Keratinocyte (primary cell): ENCODE measurements around the gene RPP25L. TPM values are rescaled to one million over a fixed set of nuclear protein-coding genes. Genes with fewer than 3 reads are reported as not detected.
A peak's percentile ranks its signal among the peaks of the same experiment; 100 is the strongest.

Experiments used
- DNase-seq: peaks from one replicate; pipeline ENCODE4 v3.0.0-alpha.2; 2011; ENCODE audit warnings: low read depth, missing footprints, low spot score
- FAIRE-seq: peaks from 2 replicates; lab custom pipeline; 2011; peaks lifted over from hg19 to GRCh38; lab: Jason Lieb, UNC
- H2AFZ ChIP-seq: 2 replicates; pipeline ENCODE4 v1.6.0; 2012; ENCODE audit warnings: low read length, control low read depth, inconsistent platforms; ENCODE audit not compliant: control insufficient read depth
- H3K27ac ChIP-seq: 2 replicates; pipeline ENCODE4 v1.5.1; 2011; ENCODE audit warnings: low read length; ENCODE audit not compliant: control insufficient read depth, insufficient read depth
- H3K27me3 ChIP-seq: 3 replicates; pipeline ENCODE4 v1.6.0; 2011; ENCODE audit warnings: low read length; ENCODE audit not compliant: control insufficient read depth, insufficient read depth; ENCODE audit errors: extremely low read depth
- H3K36me3 ChIP-seq, 2 experiments: 2 replicates in 1 of 2; 3 replicates in 1 of 2; pipeline ENCODE4 v1.5.1; 2011; ENCODE audit warnings: low read length in 2 of 2, mild to moderate bottlenecking in 1 of 2; ENCODE audit not compliant: control insufficient read depth in 2 of 2, insufficient read depth in 2 of 2; ENCODE audit errors: extremely low read depth in 1 of 2
- H3K4me1 ChIP-seq: 3 replicates; pipeline ENCODE4 v1.5.1; 2011; ENCODE audit warnings: low read length; ENCODE audit not compliant: control insufficient read depth, insufficient read depth; ENCODE audit errors: extremely low read depth
- H3K4me2 ChIP-seq: 3 replicates; pipeline ENCODE4 v1.6.0; 2011; ENCODE audit warnings: low read depth, low read length; ENCODE audit not compliant: control insufficient read depth, insufficient read depth; ENCODE audit errors: extremely low read depth
- H3K4me3 ChIP-seq, 3 experiments: fragments of 200-600 bp in 1 of 3; sonication (generic) in 1 of 3; 2 replicates in 2 of 3; 3 replicates in 1 of 3; pipeline ENCODE4 v1.5.1; 2011 to 2016; ENCODE audit warnings: low read length in 3 of 3, mild to moderate bottlenecking in 3 of 3, control low read depth in 2 of 3, inconsistent platforms in 1 of 3, low read depth in 1 of 3, mixed read lengths in 1 of 3, mixed run types in 1 of 3, moderate library complexity in 1 of 3; ENCODE audit not compliant: control insufficient read depth in 2 of 3, insufficient read depth in 2 of 3; ENCODE audit errors: extremely low read depth in 1 of 3
- H3K79me2 ChIP-seq: 2 replicates; pipeline ENCODE4 v1.6.0; 2012; ENCODE audit warnings: low read length; ENCODE audit not compliant: control insufficient read depth, insufficient read depth
- H3K9ac ChIP-seq: 3 replicates; pipeline ENCODE4 v1.6.0; 2011; ENCODE audit warnings: low read length; ENCODE audit not compliant: control insufficient read depth, insufficient read depth; ENCODE audit errors: extremely low read depth
- H3K9me1 ChIP-seq: 3 replicates; pipeline ENCODE4 v1.6.0; 2011; ENCODE audit warnings: low read length; ENCODE audit not compliant: control insufficient read depth, insufficient read depth; ENCODE audit errors: extremely low read depth
- H3K9me3 ChIP-seq: 2 replicates; pipeline ENCODE4 v1.5.1; 2012; ENCODE audit warnings: low read depth, low read length; ENCODE audit not compliant: control insufficient read depth
- H4K20me1 ChIP-seq: 3 replicates; pipeline ENCODE4 v1.6.0; 2011; ENCODE audit warnings: low read length; ENCODE audit not compliant: control insufficient read depth, insufficient read depth; ENCODE audit errors: extremely low read depth
- EZH2 ChIP-seq: IDR thresholded peaks from one replicate; pipeline ENCODE4 v1.6.1; 2012; ENCODE audit warnings: inconsistent platforms, mild to moderate bottlenecking, low read length, moderate library complexity
- dilution Hi-C: fragments of 300-500 bp; cut with MboI; formaldehyde crosslinking; loops from one replicate; pipeline ENCODE4 v1.7.0; 2020; ENCODE audit warnings: low sequenced_read_pairs; ENCODE audit not compliant: extremely low pct_ligation_motif_present
- polyA plus RNA-seq, 5 experiments: library from polyadenylated mRNA; depleted of rRNA in 3 of 5; stranded (reverse) in 3 of 5; stranded (forward) in 1 of 5; unstranded in 1 of 5; fragments of >200 nt; gene quantifications; 1 replicate in 1 of 5; 2 replicates in 3 of 5; 3 replicates in 1 of 5; pipeline versions ENCODE4 v1.2.1 to v1.2.3, GENCODE V29; 2011 to 2012; ENCODE audit warnings: missing spikeins in 2 of 5, low read depth in 1 of 5, low replicate concordance in 1 of 5
- TF ChIP-seq, protein P1 (sequence below), 3 experiments: IDR thresholded peaks in 1 of 3; conservative IDR thresholded peaks in 1 of 3; optimal IDR thresholded peaks in 1 of 3; 2 replicates in 2 of 3; 3 replicates in 1 of 3; pipeline versions ENCODE3 to v1.5.1; 2011; ENCODE audit warnings: low read length in 3 of 3, mild to moderate bottlenecking in 3 of 3, moderate library complexity in 2 of 3, control low read depth in 1 of 3, inconsistent platforms in 1 of 3; ENCODE audit not compliant: insufficient read depth in 2 of 3; ENCODE audit errors: extremely low read depth in 1 of 3

RPP25L gene
- polyA plus RNA-seq, 1 donor (not counting 4 experiments of a cell fraction or from before 2014, with no cell fraction given), result 23.4 TPM

DNA sequence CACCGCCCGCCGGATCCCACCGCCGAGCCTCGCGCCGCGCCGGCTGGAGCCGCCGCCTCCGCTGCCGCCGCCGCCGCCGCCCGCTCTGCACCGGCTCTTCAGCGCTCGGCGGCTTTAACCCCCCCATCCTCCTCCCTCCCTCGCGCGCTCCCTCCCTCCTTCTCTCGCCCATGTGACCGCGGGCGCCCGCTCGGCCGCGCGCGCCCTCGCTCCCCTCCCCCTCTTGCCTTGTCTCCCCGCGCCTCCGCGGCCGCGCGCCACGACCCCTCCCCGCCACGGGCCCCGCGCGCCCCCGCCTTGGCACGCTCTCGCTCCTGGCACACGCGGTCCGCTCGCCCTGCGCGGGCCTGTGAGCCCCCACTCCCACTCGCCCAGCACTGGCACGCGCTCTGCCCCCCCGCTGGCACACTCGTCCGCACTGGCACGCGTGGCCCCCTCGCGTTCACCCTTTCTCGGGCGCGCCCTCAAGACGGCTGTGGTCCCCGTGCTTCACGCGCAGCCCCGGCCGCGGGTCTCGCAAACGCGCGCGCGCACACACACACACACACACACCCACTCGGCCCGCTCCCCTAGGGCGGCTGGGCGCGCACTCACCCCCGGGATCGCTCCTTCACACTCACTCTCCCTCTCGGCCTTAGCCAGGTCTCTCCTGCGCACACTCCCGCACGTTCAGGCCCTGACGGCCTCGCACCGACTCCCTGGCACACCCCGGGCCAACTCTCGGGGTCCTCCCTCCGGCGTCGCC is 22.1 kb downstream of the RPP25L start, which contains the start of gene CNTFR:
Gene CNTFR (minus strand): TSS at position 89 of the 745 bp plus-strand sequence. CDS start 20,743 bp downstream, outside the sequence.
- H3K4me1 ChIP-seq, result peaks cover 8% of the 10 kb centered on the region

DNA sequence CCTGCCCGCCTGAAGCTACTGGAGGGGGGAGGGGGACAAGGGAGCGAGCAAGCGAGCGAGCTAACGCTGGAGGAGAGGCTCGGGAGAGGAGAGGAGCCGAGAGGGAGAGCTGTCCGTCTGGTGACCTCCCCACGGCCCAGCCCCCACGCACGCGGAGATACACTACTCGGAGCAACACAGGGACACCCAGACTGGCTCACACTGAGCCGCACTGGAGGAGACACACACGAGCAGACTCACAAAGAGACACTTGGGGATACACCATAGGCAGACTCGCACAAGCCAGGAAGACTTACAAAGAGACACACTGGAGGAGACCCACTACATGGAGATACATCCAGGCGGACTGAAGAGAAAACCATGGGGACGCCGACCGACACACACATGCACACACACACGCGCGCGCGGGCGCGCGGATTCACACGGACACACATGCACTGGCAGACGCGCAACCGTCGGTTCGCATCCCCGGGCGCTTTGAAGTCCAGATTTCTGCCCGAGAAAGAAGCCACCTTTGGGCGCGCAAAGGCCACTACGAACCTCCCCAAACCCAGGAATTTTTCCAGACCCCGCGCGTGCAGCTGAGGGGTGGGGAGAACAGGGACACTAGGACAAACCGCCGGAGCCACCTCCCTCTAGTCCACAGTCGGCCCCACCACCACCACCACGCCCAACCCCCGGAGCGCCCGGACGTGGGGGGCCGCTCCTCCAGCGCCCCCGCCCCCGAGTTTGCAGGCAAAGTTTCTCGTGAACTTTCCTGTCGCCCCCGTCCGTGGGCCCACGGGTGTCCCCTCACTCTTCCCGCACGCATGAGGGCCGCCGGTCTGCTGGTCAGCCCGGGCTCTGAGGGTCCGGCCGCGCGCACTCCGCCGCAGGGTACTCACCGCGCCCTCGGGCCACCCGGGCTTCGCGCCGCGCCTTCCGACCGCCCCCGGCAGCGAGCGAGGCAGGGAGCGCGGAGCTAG is 22.9 kb downstream of the RPP25L start:
- H2AFZ ChIP-seq, result no peak overlapping the region
- no peaks in the 10 kb centered on the region for H3K36me3 ChIP-seq
- DNase-seq, result no peak
- H3K27me3 ChIP-seq, result peaks cover 85% of the 10 kb centered on the region
- TF ChIP-seq, protein P1, sequence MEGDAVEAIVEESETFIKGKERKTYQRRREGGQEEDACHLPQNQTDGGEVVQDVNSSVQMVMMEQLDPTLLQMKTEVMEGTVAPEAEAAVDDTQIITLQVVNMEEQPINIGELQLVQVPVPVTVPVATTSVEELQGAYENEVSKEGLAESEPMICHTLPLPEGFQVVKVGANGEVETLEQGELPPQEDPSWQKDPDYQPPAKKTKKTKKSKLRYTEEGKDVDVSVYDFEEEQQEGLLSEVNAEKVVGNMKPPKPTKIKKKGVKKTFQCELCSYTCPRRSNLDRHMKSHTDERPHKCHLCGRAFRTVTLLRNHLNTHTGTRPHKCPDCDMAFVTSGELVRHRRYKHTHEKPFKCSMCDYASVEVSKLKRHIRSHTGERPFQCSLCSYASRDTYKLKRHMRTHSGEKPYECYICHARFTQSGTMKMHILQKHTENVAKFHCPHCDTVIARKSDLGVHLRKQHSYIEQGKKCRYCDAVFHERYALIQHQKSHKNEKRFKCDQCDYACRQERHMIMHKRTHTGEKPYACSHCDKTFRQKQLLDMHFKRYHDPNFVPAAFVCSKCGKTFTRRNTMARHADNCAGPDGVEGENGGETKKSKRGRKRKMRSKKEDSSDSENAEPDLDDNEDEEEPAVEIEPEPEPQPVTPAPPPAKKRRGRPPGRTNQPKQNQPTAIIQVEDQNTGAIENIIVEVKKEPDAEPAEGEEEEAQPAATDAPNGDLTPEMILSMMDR (optimal IDR thresholded peaks at IDR 0.05 in 1 of 3, IDR thresholded peaks at IDR 0.05 in 1 of 3, conservative IDR thresholded peaks at IDR 0.05 in 1 of 3; ENCODE audit: extremely low read depth in 1 of 3, insufficient read depth in 2 of 3, low read length in 3 of 3), result no peak
- peak; percentile 94 for TF ChIP-seq EZH2
- no peak overlapping the region for H3K9ac ChIP-seq
- H3K4me1 ChIP-seq, result peaks cover 8% of the 10 kb centered on the region
- peaks cover 3% of the 10 kb centered on the region for H3K9me3 ChIP-seq
- no peaks in the 10 kb centered on the region for H4K20me1 ChIP-seq
- H3K79me2 ChIP-seq, result no peaks in the 10 kb centered on the region
- peak overlapping the region; percentile 68 for H3K4me2 ChIP-seq
- no peaks in the 10 kb centered on the region for H3K9me1 ChIP-seq
- no peak for FAIRE-seq
- peak overlapping the region in 1 of 3 experiments; percentile 15 for H3K4me3 ChIP-seq
- dilution Hi-C loops, result no loop called here
- H3K27ac ChIP-seq, result no peak overlapping the region

More for the DNA sequence above, 22.1 kb downstream of the RPP25L start, which contains the start of gene CNTFR:
- Histone ChIP-seq H3K4me2 (peak within 1 kb of the TSS; percentile 68), H3K9me3 (peaks cover under 1% of the 10 kb centered on the region), H2AFZ (no peak within 1 kb of the TSS), H4K20me1 (no peaks in the 10 kb centered on the region), H3K9ac (no peak within 1 kb of the TSS), H3K4me3 (peak within 1 kb of the TSS; percentile 10 to 45 (median 24)), H3K27ac (no peak within 1 kb of the TSS), H3K9me1 (no peaks in the 10 kb centered on the region), H3K79me2 (no peaks in the 10 kb centered on the region), H3K36me3 (no peaks in the 10 kb centered on the region), H3K27me3 (peaks cover 78% of the 10 kb centered on the region)
- TF ChIP-seq, protein P1 (optimal IDR thresholded peaks at IDR 0.05 in 1 of 3, IDR thresholded peaks at IDR 0.05 in 1 of 3, conservative IDR thresholded peaks at IDR 0.05 in 1 of 3; ENCODE audit: extremely low read depth in 1 of 3, insufficient read depth in 2 of 3, low read length in 3 of 3), result no peak
- TF ChIP-seq EZH2, result peak; percentile 78
- DNase-seq (no peak), FAIRE-seq (no peak)
- dilution Hi-C loops, result no loop called here
